HG03354 (cell line): Measurements from ENCODE around the gene ST3GAL2.
"Not testable (repeated sequence)": the region's sequence is repeated elsewhere in the genome, so short reads cannot be mapped to it uniquely, and the experiment has no call there.

Experiments
- ATAC-seq: cut with Tn5 transposase; IDR thresholded peaks from one replicate; pipeline ENCODE4 v1.9.1; 2021; ENCODE audit warnings: mild to moderate bottlenecking; ENCODE audit not compliant: unreplicated experiment, poor library complexity, severe bottlenecking

The ST3GAL2 gene

GRCh38 chr16:70393662-70394061, 45.2 kb downstream of the ST3GAL2 start:
- ATAC-seq: no peak

GRCh38 chr16:70392606-70393005, 46.3 kb downstream of the ST3GAL2 start:
- ATAC-seq: no peak

GRCh38 chr16:70391881-70392481, 46.9 kb downstream of the ST3GAL2 start:
- ATAC-seq: no peak

- ATAC-seq: no peak
Observed at GRCh38 chr16:70391446-70391845, 47.5 kb downstream of the ST3GAL2 start.

GRCh38 chr16:70390774-70391173, 48.1 kb downstream of the ST3GAL2 start:
- ATAC-seq: no peak

GRCh38 chr16:70388006-70388680, 50.8 kb downstream of the ST3GAL2 start:
- ATAC-seq: no peak

GRCh38 chr16:70386289-70386986, 52.5 kb downstream of the ST3GAL2 start:
- not testable (repeated sequence) for ATAC-seq

- no peak for ATAC-seq
Observed at GRCh38 chr16:70383421-70383960, 55.4 kb downstream of the ST3GAL2 start.

GRCh38 chr16:70381604-70382342, 57.1 kb downstream of the ST3GAL2 start:
- ATAC-seq: peak; percentile 20

- peak; percentile 93 for ATAC-seq
Observed at GRCh38 chr16:70380919-70381603, 57.8 kb downstream of the ST3GAL2 start.

- ATAC-seq: peak; percentile 23
Observed at GRCh38 chr16:70380248-70380918, 58.5 kb downstream of the ST3GAL2 start.

GRCh38 chr16:70378869-70379493, 59.9 kb downstream of the ST3GAL2 start:
- no peak for ATAC-seq

GRCh38 chr16:70377782-70378181, 61.1 kb downstream of the ST3GAL2 start:
- no peak for ATAC-seq

GRCh38 chr16:70375636-70376611, 63.0 kb downstream of the ST3GAL2 start:
- ATAC-seq: no peak

GRCh38 chr16:70374213-70374612, 64.7 kb downstream of the ST3GAL2 start:
- no peak for ATAC-seq

GRCh38 chr16:70372921-70373728, 65.8 kb downstream of the ST3GAL2 start:
- ATAC-seq: no peak

- ATAC-seq: no peak
Observed at GRCh38 chr16:70370924-70371323, 68.0 kb downstream of the ST3GAL2 start.
